B cell (primary cell): ENCODE results near the gene SKAP2. TPM values are rescaled to one million over a fixed set of nuclear protein-coding genes. Genes with fewer than 3 reads are reported as not detected.

Source experiments
- ATAC-seq: fragments of 200-7000 bp; cut with Tn5 transposase; one replicate; pipeline ENCODE4 v1.10.0; 2021; ENCODE audit warnings: low read depth, mild to moderate bottlenecking, moderate number of reproducible peaks, moderate library complexity
- CTCF ChIA-PET: fragments of 350-600 bp; sonication (Branson Sonifier 250); formaldehyde crosslinking; loops from one replicate; lab custom pipeline; 2021; ENCODE audit warnings: antibody characterized with exemption, inconsistent platforms; lab: Charles Lee
- POLR2A ChIA-PET: fragments of 350-600 bp; sonication (Branson Sonifier 250); formaldehyde crosslinking; loops from one replicate; lab custom pipeline; 2021; ENCODE audit warnings: antibody characterized with exemption; lab: Charles Lee
- DNase-seq: peaks from one replicate; pipeline ENCODE4 v3.0.0; 2013
- H2AFZ ChIP-seq: 2 replicates; pipeline ENCODE4 v1.6.1; 2012; ENCODE audit warnings: mild to moderate bottlenecking, low read depth, low read length; ENCODE audit not compliant: insufficient read depth, poor library complexity, severe bottlenecking
- H3K27ac ChIP-seq, 2 donors: 1 replicate in 1 of 2; 2 replicates in 1 of 2; pipeline ENCODE4 v1.5.1; 2012 to 2013; ENCODE audit warnings: low read length in 2 of 2, mild to moderate bottlenecking in 2 of 2, moderate library complexity in 1 of 2
- H3K27me3 ChIP-seq, 4 experiments: fragments of 200-600 bp in 1 of 4; sonication (generic) in 1 of 4; replicated peaks in 1 of 4; 1 replicate in 2 of 4; 2 replicates in 2 of 4; pipeline versions ENCODE4 v1.6.1 to v1.7.0; 2013 to 2016; ENCODE audit warnings: low read length in 3 of 4, mild to moderate bottlenecking in 2 of 4, mixed read lengths in 1 of 4, moderate library complexity in 1 of 4; ENCODE audit not compliant: insufficient read depth in 4 of 4, control insufficient read depth in 3 of 4; ENCODE audit errors: control extremely low read depth in 1 of 4
- H3K36me3 ChIP-seq, 2 experiments: replicated peaks in 1 of 2; 1 replicate in 1 of 2; 2 replicates in 1 of 2; pipeline versions ENCODE4 v1.6.1 to v1.7.1; 2013; ENCODE audit warnings: low read length in 1 of 2; ENCODE audit not compliant: insufficient read depth in 2 of 2, control insufficient read depth in 1 of 2; ENCODE audit errors: control extremely low read depth in 1 of 2, extremely low read depth in 1 of 2
- H3K4me1 ChIP-seq, 2 donors: fragments of 200-600 bp in 1 of 2; sonication (generic) in 1 of 2; 1 replicate in 1 of 2; 2 replicates in 1 of 2; pipeline versions ENCODE4 v1.5.1 to v1.6.1; 2013 to 2017; ENCODE audit warnings: low read length in 2 of 2; ENCODE audit not compliant: control insufficient read depth in 2 of 2, insufficient read depth in 2 of 2
- H3K4me2 ChIP-seq: replicated peaks from 2 replicates; pipeline ENCODE3; 2012; ENCODE audit warnings: mild to moderate bottlenecking, low read depth, low read length; ENCODE audit not compliant: poor library complexity, severe bottlenecking
- H3K4me3 ChIP-seq, 5 experiments: fragments of 200-600 bp in 1 of 5; sonication (generic) in 1 of 5; 1 replicate in 3 of 5; 2 replicates in 2 of 5; pipeline versions ENCODE4 v1.5.1 to v1.7.0; 2011 to 2016; ENCODE audit warnings: low read length in 4 of 5, mild to moderate bottlenecking in 4 of 5, low read depth in 2 of 5, control low read depth in 1 of 5, moderate library complexity in 1 of 5; ENCODE audit not compliant: insufficient read depth in 1 of 5; ENCODE audit errors: control extremely low read depth in 1 of 5, extremely low read depth in 1 of 5
- H3K79me2 ChIP-seq: fragments of 200-600 bp; sonication (generic); one replicate; pipeline ENCODE4 v1.6.0; 2016; ENCODE audit warnings: low read length; ENCODE audit not compliant: control insufficient read depth, insufficient read depth
- H3K9ac ChIP-seq: fragments of 200-600 bp; sonication (generic); 2 replicates; pipeline ENCODE4 v1.6.1; 2017; ENCODE audit warnings: mild to moderate bottlenecking, low read length, moderate library complexity
- H3K9me3 ChIP-seq, 3 donors: one replicate each; pipeline versions ENCODE4 v1.6.1 to v1.7.1; 2013; ENCODE audit warnings: low read length in 2 of 3; ENCODE audit not compliant: control insufficient read depth in 2 of 3, insufficient read depth in 1 of 3; ENCODE audit errors: control extremely low read depth in 1 of 3
- H4K20me1 ChIP-seq: 2 replicates; pipeline ENCODE4 v1.6.0; 2012; ENCODE audit warnings: mild to moderate bottlenecking, low read length; ENCODE audit not compliant: insufficient read depth, control insufficient read depth, poor library complexity, severe bottlenecking
- H3K27ac Mint-ChIP-seq: one replicate; pipeline ENCODE4 v1.8.0; 2021; ENCODE audit warnings: mixed read lengths
- H3K27me3 Mint-ChIP-seq: one replicate; pipeline ENCODE4 v1.8.0; 2021; ENCODE audit warnings: mixed read lengths
- H3K4me1 Mint-ChIP-seq: one replicate; pipeline ENCODE4 v1.8.0; 2021; ENCODE audit warnings: mixed read lengths
- H3K4me3 Mint-ChIP-seq: one replicate; pipeline ENCODE4 v1.8.0; 2021; ENCODE audit warnings: mixed read lengths
- H3K9me3 Mint-ChIP-seq: one replicate; pipeline ENCODE4 v1.8.0; 2022; ENCODE audit warnings: mixed read lengths; ENCODE audit not compliant: insufficient read depth
- EZH2 ChIP-seq: IDR thresholded peaks from 2 replicates; pipeline ENCODE4 v1.6.1; 2012; ENCODE audit warnings: borderline replicate concordance, low read depth, mild to moderate bottlenecking, moderate library complexity, low read length; ENCODE audit not compliant: insufficient read depth, poor library complexity, severe bottlenecking
- WGBS: methylation state at CpG from one replicate; pipeline ENCODE4 v1.1.5; 2013; ENCODE audit warnings: missing lambda C conversion rate; ENCODE audit not compliant: insufficient coverage; 5-methylcytosine and 5-hydroxymethylcytosine counted together
- intact Hi-C: fragments of 100-400 bp; cut with micrococcal nuclease; formaldehyde crosslinking; loops from one replicate; pipeline ENCODE4 v1.10.0; 2022
- polyA plus RNA-seq: library from polyadenylated mRNA; depleted of rRNA; stranded (reverse); fragments of >200 nt; gene quantifications from 2 replicates; pipeline ENCODE4 v1.2.3, GENCODE V29; 2012
- total RNA-seq, 2 donors: library from RNA; stranded (reverse); fragments of 120-200 nt in 1 of 2; gene quantifications; 1 replicate in 1 of 2; 2 replicates in 1 of 2; pipeline versions ENCODE4 v1.2.3 to v1.2.4, GENCODE V29; 2013 to 2022
- TF ChIP-seq, protein P1 (sequence below): fragments of 200-600 bp; IDR thresholded peaks from one replicate; pipeline ENCODE4 v1.8.0; 2022; ENCODE audit warnings: antibody characterized with exemption, mild to moderate bottlenecking

Gene SKAP2
- total and polyA plus RNA-seq, 2 donors (not counting 1 experiment from before 2014, with no cell fraction given): 12.8 to 58.4 TPM

GRCh38 chr7:26656735-26657134 lies 207.7 kb downstream of the SKAP2 start:
- no peaks in the 10 kb centered on the region for H3K79me2 ChIP-seq
- H3K36me3 ChIP-seq: no peaks in the 10 kb centered on the region
- H3K9me3 Mint-ChIP-seq: no peaks in the 10 kb centered on the region
- no peaks in the 10 kb centered on the region for H3K9me3 ChIP-seq
- H3K27ac ChIP-seq: no peak overlapping the region
- H3K27me3 ChIP-seq: no peaks in the 10 kb centered on the region
- no peaks in the 10 kb centered on the region for H3K4me1 ChIP-seq
- no peaks in the 10 kb centered on the region for H3K27me3 Mint-ChIP-seq
- CTCF ChIA-PET: interaction anchor here (0.9 to 1.0 kb wide), 3 partner anchors 11 to 572 kb away, joined by 3 read pairs; no protein-coding TSS in a partner anchor
- no peak overlapping the region for H3K9ac ChIP-seq
- H3K27ac Mint-ChIP-seq: no peak overlapping the region
- no peaks in the 10 kb centered on the region for H3K4me1 Mint-ChIP-seq
- no peak overlapping the region for H3K4me3 ChIP-seq
- TF ChIP-seq, protein P1, sequence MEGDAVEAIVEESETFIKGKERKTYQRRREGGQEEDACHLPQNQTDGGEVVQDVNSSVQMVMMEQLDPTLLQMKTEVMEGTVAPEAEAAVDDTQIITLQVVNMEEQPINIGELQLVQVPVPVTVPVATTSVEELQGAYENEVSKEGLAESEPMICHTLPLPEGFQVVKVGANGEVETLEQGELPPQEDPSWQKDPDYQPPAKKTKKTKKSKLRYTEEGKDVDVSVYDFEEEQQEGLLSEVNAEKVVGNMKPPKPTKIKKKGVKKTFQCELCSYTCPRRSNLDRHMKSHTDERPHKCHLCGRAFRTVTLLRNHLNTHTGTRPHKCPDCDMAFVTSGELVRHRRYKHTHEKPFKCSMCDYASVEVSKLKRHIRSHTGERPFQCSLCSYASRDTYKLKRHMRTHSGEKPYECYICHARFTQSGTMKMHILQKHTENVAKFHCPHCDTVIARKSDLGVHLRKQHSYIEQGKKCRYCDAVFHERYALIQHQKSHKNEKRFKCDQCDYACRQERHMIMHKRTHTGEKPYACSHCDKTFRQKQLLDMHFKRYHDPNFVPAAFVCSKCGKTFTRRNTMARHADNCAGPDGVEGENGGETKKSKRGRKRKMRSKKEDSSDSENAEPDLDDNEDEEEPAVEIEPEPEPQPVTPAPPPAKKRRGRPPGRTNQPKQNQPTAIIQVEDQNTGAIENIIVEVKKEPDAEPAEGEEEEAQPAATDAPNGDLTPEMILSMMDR: no peak
- TF ChIP-seq EZH2: no peak
- no peaks in the 10 kb centered on the region for H4K20me1 ChIP-seq
- no peak overlapping the region for H3K4me2 ChIP-seq
- WGBS: no CpG with 5 or more reads among the region's 4 CpGs
- intact Hi-C loops: no loop called here
- ATAC-seq (no peak), DNase-seq (no peak)
- H2AFZ ChIP-seq: no peak overlapping the region
- H3K4me3 Mint-ChIP-seq: no peak overlapping the region
- POLR2A ChIA-PET: no interaction called here

DNA sequence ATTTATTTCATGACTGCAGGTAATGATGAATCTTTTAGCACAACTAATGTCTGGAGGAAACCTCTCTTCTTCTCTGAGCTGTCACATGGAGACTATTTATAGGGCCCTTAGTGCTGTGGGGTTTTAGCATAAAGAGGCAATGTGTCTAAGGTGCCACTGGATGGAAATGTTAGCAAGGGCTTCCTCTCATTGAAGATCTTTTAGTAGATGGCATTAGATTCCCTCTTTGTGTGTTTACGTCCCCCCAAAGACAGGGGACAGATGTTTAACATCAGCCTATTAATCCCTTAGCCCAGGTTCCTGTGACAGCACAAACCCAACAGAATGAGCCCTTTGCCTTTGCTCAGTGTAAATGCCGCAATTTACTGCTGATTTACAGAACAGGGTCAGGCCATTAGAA lies 208.6 kb downstream of the SKAP2 start:
- Histone ChIP-seq H2AFZ (no peak overlapping the region), H3K9me3 (no peaks in the 10 kb centered on the region), H3K4me3 (no peak overlapping the region), H3K27me3 (no peaks in the 10 kb centered on the region), H3K79me2 (no peaks in the 10 kb centered on the region), H3K4me2 (no peak overlapping the region), H3K36me3 (no peaks in the 10 kb centered on the region), H4K20me1 (no peaks in the 10 kb centered on the region), H3K9ac (no peak overlapping the region), H3K27ac (no peak overlapping the region), H3K4me1 (no peaks in the 10 kb centered on the region)
- TF ChIP-seq, protein P1: no peak
- no peak for TF ChIP-seq EZH2
- no peaks in the 10 kb centered on the region for H3K27me3 Mint-ChIP-seq
- intact Hi-C loops: no loop called here
- no peaks in the 10 kb centered on the region for H3K9me3 Mint-ChIP-seq
- ATAC-seq (no peak), DNase-seq (no peak)
- no peak overlapping the region for H3K27ac Mint-ChIP-seq
- H3K4me1 Mint-ChIP-seq: no peaks in the 10 kb centered on the region
- 92% methylated on average over 1 of the region's 2 CpGs for WGBS
- H3K4me3 Mint-ChIP-seq: no peak overlapping the region
- CTCF ChIA-PET: interaction anchor here (0.9 to 1.0 kb wide), 2 partner anchors 12 to 571 kb away, joined by 3 read pairs; no protein-coding TSS in a partner anchor
- POLR2A ChIA-PET: no interaction called here
